Gastroesophageal sphincter (tissue), 4 donors: Measurements from ENCODE around the gene CCDC170. TPM values are rescaled to one million over a fixed set of nuclear protein-coding genes. Genes with fewer than 3 reads are reported as not detected.

Experiments
- ATAC-seq: fragments of 150-250 bp; one replicate; pipeline ENCODE4 v1.9.1; 2016; ENCODE audit warnings: mild to moderate bottlenecking, moderate library complexity
- H3K27ac ChIP-seq, 4 donors: fragments of 200-600 bp; sonication (generic) in 3 of 4; 1 replicate in 3 of 4; 2 replicates in 1 of 4; pipeline ENCODE4 v1.5.1; 2016 to 2019
- H3K27me3 ChIP-seq: fragments of 200-600 bp; sonication (generic); one replicate; pipeline ENCODE4 v1.5.1; 2019
- H3K36me3 ChIP-seq, 2 donors: fragments of 200-600 bp; sonication (generic); one replicate each; pipeline ENCODE4 v1.5.1; 2019; ENCODE audit warnings: control low read depth in 1 of 2
- H3K4me1 ChIP-seq, 3 donors: fragments of 200-600 bp; sonication (generic); 1 replicate in 2 of 3; 2 replicates in 1 of 3; pipeline ENCODE4 v1.5.1; 2016 to 2019; ENCODE audit warnings: control low read depth in 2 of 3
- H3K4me3 ChIP-seq, 2 donors: fragments of 200-600 bp; sonication (generic); one replicate each; pipeline ENCODE4 v1.5.1; 2019; ENCODE audit warnings: mild to moderate bottlenecking in 1 of 2, moderate library complexity in 1 of 2
- H3K9me3 ChIP-seq, 3 donors: fragments of 200-600 bp; sonication (generic); one replicate each; pipeline ENCODE4 v1.5.1; 2017 to 2019; ENCODE audit warnings: control low read depth in 2 of 3
- EP300 ChIP-seq: sonication (generic); formaldehyde crosslinking; IDR thresholded peaks from one replicate; pipeline ENCODE4 v1.6.1; 2017; ENCODE audit warnings: antibody characterized with exemption, mild to moderate bottlenecking
- POLR2A ChIP-seq, 2 donors: fragments of 450-650 bp; IDR thresholded peaks; one replicate each; pipeline ENCODE4 v1.6.1; 2017; ENCODE audit warnings: antibody characterized with exemption in 2 of 2, mild to moderate bottlenecking in 2 of 2, moderate library complexity in 1 of 2
- POLR2AphosphoS5 ChIP-seq: sonication (generic); formaldehyde crosslinking; IDR thresholded peaks from one replicate; pipeline ENCODE4 v1.6.1; 2017; ENCODE audit warnings: antibody characterized with exemption
- WGBS, 2 donors: methylation state at CpG; one replicate each; pipeline ENCODE4 v1.1.5; 2018; ENCODE audit warnings: low coverage in 1 of 2; 5-methylcytosine and 5-hydroxymethylcytosine counted together
- total RNA-seq, 4 donors: library from RNA; depleted of rRNA; stranded (reverse); fragments of >200 nt; gene quantifications; one replicate each; pipeline ENCODE4 v1.1.0, GENCODE V29; 2016
- TF ChIP-seq, protein P1 (sequence below), 4 experiments: fragments of 200-600 bp in 2 of 4; fragments of 450-650 bp in 2 of 4; sonication (generic) in 1 of 4; IDR thresholded peaks; one replicate each; pipeline ENCODE4 v1.5.1; 2017 to 2019; ENCODE audit warnings: antibody characterized with exemption in 4 of 4, mild to moderate bottlenecking in 2 of 4, moderate library complexity in 2 of 4

Gene CCDC170
- total RNA-seq, 4 donors from 2014 or later: 0.23 to 1.2 (median 0.77) TPM

DNA sequence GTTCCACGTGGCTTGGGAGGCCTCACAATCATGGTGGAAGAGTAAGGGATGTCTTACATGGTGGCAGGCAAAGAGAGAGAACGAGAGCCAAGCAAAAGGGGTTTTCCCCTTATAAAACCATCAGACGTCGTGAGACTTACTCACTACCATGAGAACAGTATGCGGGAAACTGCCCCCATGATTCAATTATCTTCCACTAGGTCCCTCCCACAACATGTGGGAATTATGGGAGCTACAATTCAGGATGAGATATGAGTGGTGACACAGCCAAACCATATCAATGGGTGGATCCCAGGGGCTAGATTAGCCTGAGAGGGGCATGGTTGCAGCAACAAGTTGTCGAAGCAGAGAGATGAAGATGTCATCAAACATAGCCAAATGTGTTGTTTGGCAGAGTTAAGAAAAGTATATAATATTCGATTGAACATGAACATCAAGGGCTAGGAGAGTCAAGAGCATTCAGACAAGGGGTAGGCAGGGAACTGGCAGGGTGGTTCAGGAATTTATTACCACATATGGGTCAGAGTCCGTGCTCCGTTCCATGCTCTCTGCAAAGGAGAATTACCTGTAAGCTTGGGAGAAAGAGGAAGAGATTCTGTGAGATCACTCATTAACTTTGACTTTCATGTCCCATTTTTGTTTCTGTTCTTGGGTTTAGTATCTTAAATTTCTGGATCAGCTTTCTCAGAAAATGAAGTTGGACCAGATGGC lies 98.8 kb downstream of the CCDC170 start:
- H3K27me3 ChIP-seq: no peaks in the 10 kb centered on the region
- no peak for ATAC-seq
- H3K36me3 ChIP-seq: no peaks in the 10 kb centered on the region
- H3K9me3 ChIP-seq: peaks cover 0 to 20% (median 0%) of the 10 kb centered on the region in 3 donors
- H3K4me1 ChIP-seq: no peaks in the 10 kb centered on the region
- TF ChIP-seq POLR2A (IDR thresholded peaks at IDR 0.05): no peak
- no peak overlapping the region for H3K27ac ChIP-seq
- 73 to 86% methylated on average over 6 to 9 of the region's 9 CpGs for WGBS, 2 donors
- no peak overlapping the region for H3K4me3 ChIP-seq

DNA sequence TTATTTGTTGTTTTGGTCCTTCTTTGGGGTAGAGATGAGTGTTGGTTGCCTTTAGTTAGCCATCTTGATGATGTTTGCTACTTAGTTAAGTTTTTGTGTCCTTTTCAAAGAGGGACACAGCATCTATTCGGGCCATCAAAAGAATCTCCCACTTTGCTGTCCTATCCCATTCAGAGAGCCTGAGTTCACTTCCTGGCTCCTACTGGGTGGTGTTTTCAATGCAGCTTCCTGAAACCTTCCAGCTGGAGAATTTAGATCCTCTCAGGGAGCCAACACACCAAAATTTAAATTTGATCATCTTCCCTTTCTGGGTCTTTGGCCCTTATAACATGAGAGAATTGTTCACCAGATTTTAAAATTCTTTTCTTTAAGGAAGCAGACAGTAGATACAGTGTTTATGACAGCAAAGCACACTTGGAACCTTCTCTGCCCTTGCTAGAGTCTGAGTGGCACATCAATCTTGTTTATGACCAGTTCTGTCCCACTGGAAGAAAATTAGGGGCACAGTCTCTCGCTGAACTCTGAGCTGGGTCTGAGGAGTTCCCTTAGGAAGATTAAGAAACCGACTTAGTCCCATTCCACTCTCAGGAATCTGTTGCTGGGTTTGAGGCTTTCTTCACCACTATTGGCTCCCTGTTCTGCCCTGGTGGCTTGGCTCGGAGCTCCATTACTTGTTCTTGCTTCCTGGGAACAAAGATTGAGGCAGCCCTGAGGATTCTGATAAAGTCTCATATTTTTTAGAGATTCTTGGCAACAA lies 115.5 kb downstream of the CCDC170 start:
- H3K9me3 ChIP-seq: peaks cover 0 to 22% (median 0%) of the 10 kb centered on the region in 3 donors
- no peaks in the 10 kb centered on the region for H3K27me3 ChIP-seq
- WGBS, 2 donors: 47 to 80% methylated on average over 1 to 4 of the region's 4 CpGs
- TF ChIP-seq EP300 (no peak), POLR2AphosphoS5 (no peak), POLR2A (IDR thresholded peaks at IDR 0.05) (no peak)
- TF ChIP-seq, protein P1, sequence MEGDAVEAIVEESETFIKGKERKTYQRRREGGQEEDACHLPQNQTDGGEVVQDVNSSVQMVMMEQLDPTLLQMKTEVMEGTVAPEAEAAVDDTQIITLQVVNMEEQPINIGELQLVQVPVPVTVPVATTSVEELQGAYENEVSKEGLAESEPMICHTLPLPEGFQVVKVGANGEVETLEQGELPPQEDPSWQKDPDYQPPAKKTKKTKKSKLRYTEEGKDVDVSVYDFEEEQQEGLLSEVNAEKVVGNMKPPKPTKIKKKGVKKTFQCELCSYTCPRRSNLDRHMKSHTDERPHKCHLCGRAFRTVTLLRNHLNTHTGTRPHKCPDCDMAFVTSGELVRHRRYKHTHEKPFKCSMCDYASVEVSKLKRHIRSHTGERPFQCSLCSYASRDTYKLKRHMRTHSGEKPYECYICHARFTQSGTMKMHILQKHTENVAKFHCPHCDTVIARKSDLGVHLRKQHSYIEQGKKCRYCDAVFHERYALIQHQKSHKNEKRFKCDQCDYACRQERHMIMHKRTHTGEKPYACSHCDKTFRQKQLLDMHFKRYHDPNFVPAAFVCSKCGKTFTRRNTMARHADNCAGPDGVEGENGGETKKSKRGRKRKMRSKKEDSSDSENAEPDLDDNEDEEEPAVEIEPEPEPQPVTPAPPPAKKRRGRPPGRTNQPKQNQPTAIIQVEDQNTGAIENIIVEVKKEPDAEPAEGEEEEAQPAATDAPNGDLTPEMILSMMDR (IDR thresholded peaks at IDR 0.05): no peak
- no peaks in the 10 kb centered on the region for H3K36me3 ChIP-seq
- H3K27ac ChIP-seq: peak overlapping the region in 3 of 4 donors; percentile 38 to 51 (median 42)
- H3K4me3 ChIP-seq: no peak overlapping the region
- no peaks in the 10 kb centered on the region for H3K4me1 ChIP-seq
- peak; percentile 68 for ATAC-seq

DNA sequence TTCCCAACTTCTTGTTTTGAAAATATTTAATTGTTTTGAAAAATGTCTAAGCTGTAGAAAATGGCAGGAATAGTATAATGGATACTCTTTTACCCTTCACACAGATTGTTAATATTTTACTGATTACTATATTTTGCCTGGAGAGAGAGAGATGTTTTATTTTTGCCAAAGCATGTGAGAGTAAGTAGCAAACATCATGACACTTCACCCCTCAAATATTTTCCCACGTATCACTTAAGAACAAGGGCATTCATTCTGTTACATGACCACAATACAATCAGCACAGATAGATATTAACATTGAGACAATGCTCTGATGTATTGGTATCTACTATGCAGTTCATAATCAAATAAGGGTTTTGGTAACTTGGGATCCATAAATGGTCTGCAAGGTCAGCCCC lies 116.5 kb downstream of the CCDC170 start:
- no peaks in the 10 kb centered on the region for H3K27me3 ChIP-seq
- H3K36me3 ChIP-seq: no peaks in the 10 kb centered on the region
- H3K9me3 ChIP-seq: peaks cover 0 to 22% (median 0%) of the 10 kb centered on the region in 3 donors
- WGBS, 2 donors: 29 to 50% methylated on average over 1 of the region's 1 CpG
- no peaks in the 10 kb centered on the region for H3K4me1 ChIP-seq
- no peak for ATAC-seq
- TF ChIP-seq POLR2AphosphoS5: no peak
- TF ChIP-seq POLR2A (IDR thresholded peaks at IDR 0.05): no peak
- TF ChIP-seq, protein P1 (IDR thresholded peaks at IDR 0.05): no peak
- TF ChIP-seq EP300: no peak
- H3K4me3 ChIP-seq: no peak overlapping the region
- no peak overlapping the region for H3K27ac ChIP-seq

DNA sequence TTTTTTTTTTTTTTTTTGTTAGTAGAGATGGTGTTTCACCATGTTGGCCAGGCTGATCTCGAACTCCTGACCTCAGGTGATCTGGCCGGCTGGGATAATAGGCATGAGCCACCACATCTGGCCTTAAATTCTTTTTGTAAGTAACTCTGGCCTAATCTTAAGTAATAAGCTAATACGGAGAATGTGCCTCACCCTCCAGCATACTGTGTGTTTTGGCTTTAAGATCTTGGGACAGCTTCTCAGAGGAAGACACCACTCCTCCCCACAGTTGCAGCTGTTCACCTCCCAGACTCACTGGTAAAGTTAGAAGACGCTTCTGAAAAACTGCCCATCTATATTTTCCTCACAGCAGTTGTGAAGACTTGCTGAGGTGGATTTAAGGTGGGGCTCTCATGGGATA lies 120.8 kb downstream of the CCDC170 start:
- Histone ChIP-seq H3K4me3 (no peak overlapping the region), H3K27me3 (no peaks in the 10 kb centered on the region), H3K4me1 (no peaks in the 10 kb centered on the region), H3K36me3 (no peaks in the 10 kb centered on the region), H3K9me3 (peaks cover 0 to 9% (median 0%) of the 10 kb centered on the region in 3 donors), H3K27ac (no peak overlapping the region)
- WGBS, 2 donors: 74% methylated on average over 4 of the region's 4 CpGs; no CpG with 5 or more reads in 1 of the 2 donors
- TF ChIP-seq, protein P1 (IDR thresholded peaks at IDR 0.05): no peak
- TF ChIP-seq POLR2A (IDR thresholded peaks at IDR 0.05) (no peak), EP300 (no peak), POLR2AphosphoS5 (no peak)
- no peak for ATAC-seq

DNA sequence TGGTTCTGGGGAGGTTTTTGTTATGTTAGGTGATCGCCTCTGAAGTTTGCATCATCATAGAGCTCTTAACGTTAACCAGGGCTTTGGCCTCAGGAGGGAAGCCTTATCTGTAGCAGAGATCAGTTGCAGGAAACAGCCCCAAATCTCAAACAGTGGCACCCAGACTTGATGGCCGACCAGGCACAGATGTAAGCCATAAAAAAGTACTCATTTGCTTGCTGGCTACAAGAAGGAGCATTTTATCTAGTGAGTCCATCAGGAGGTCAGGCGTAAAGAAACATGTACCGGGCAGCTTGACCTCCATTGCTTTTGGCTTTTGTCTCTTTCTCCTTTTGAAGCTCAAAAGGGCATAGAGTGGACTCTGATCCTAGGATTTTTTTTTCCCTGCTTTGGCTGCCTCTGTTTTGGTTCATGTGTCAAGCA lies 122.3 kb downstream of the CCDC170 start:
- H3K9me3 ChIP-seq: peaks cover 0 to 9% (median 0%) of the 10 kb centered on the region in 3 donors
- H3K27ac ChIP-seq: no peak overlapping the region
- H3K4me3 ChIP-seq: no peak overlapping the region
- H3K27me3 ChIP-seq: no peaks in the 10 kb centered on the region
- no peak for ATAC-seq
- H3K4me1 ChIP-seq: no peaks in the 10 kb centered on the region
- WGBS, 2 donors: 42 to 45% methylated on average over 3 to 5 of the region's 5 CpGs
- TF ChIP-seq, protein P1 (IDR thresholded peaks at IDR 0.05): no peak
- no peak for TF ChIP-seq EP300
- TF ChIP-seq POLR2A (IDR thresholded peaks at IDR 0.05): no peak
- no peak for TF ChIP-seq POLR2AphosphoS5
- H3K36me3 ChIP-seq: no peaks in the 10 kb centered on the region
